ENCODE data around the gene GJB1. TPM values are rescaled to one million over a fixed set of nuclear protein-coding genes. Genes with fewer than 3 reads are reported as not detected.

The GJB1 gene
- total and polyA plus RNA-seq, 9 of the 15 experiments (the other 6 are each of a cell fraction or from before 2014, with no cell fraction given) = 0.11 TPM; not detected in 8

- BruUV-seq (replicated peaks) = no TSS peak
- no CpG with 5 or more reads among the region's 1 CpG for WGBS (ENCODE audit: insufficient coverage, low coverage, missing lambda C conversion rate)
- ChIA-PET CTCF (ENCODE audit: low intra/inter-chr PET ratio) (no interaction called here), POLR2A (no interaction called here)
- Histone ChIP-seq H3K4me2 (ENCODE audit: insufficient read depth, low read length) (no peak overlapping the region), H3K79me2 (ENCODE audit: control insufficient read depth, insufficient read depth, low read length) (no peaks in the 10 kb centered on the region), H3K27ac (ENCODE audit: extremely low read depth, low read depth, low read length) (no peak overlapping the region), H4K20me1 (replicated peaks; ENCODE audit: control insufficient read depth, insufficient read depth, low read length) (no peaks in the 10 kb centered on the region), H3K4me1 (replicated peaks in 1 of 2; ENCODE audit: control insufficient read depth in 2 of 2, insufficient read depth in 2 of 2, low read length in 2 of 2) (peaks cover 0 to 9% of the 10 kb centered on the region in 2 experiments; a peak in 2 of 5 replicates), H3K36me3 (ENCODE audit: control insufficient read depth, insufficient read depth, low read length) (no peaks in the 10 kb centered on the region), H3K9me1 (ENCODE audit: control insufficient read depth, insufficient read depth, low read length) (no peaks in the 10 kb centered on the region), H3K9ac (ENCODE audit: insufficient read depth in 1 of 2, low read depth in 2 of 2, low read length in 2 of 2) (no peak overlapping the region), H3K4me3 (no peak overlapping the region), H3K27me3 (ENCODE audit: control insufficient read depth in 2 of 2, insufficient read depth in 2 of 2, low read length in 2 of 2) (peaks cover 2 to 30% of the 10 kb centered on the region in 2 experiments; a peak in 4 of 5 replicates), H2AFZ (ENCODE audit: low read depth, low read length) (no peak overlapping the region), H3K9me3 (replicated peaks; ENCODE audit: control insufficient read depth, insufficient read depth, low read depth, low read length) (no peaks in the 10 kb centered on the region)
- in situ Hi-C loops (cut with MboI) (no loop called here), intact Hi-C loops (cut with micrococcal nuclease) (no loop called here)
- DNase-seq (ENCODE audit: extremely low read depth in 1 of 4, low spot score in 3 of 4) = no peak
- no peak for FAIRE-seq
- no peak for ATAC-seq
- no peak for TF ChIP-seq ZNF3 (CRISPR knock-in tag; IDR thresholded peaks at IDR 0.05)
- no peak for TF ChIP-seq ZBTB40 (IDR thresholded peaks at IDR 0.05)
- no peak for TF ChIP-seq ZBTB40 (CRISPR knock-in tag; IDR thresholded peaks at IDR 0.05)
- TF ChIP-seq KHSRP (IDR thresholded peaks at IDR 0.05) = no peak
- TF ChIP-seq ASH1L (IDR thresholded peaks at IDR 0.05; ENCODE audit: borderline replicate concordance, low read depth, partially characterized antibody) = no peak
- no peak for TF ChIP-seq E2F8 (IDR thresholded peaks at IDR 0.05; ENCODE audit: low read depth, partially characterized antibody)
- TF ChIP-seq KDM4B (IDR thresholded peaks at IDR 0.05; ENCODE audit: borderline replicate concordance in 2 of 2, low read depth in 1 of 2) = no peak
- TF ChIP-seq DLX4 (CRISPR knock-in tag; IDR thresholded peaks at IDR 0.05) = no peak
- TF ChIP-seq ZNF79 (CRISPR knock-in tag; IDR thresholded peaks at IDR 0.05; ENCODE audit: low read depth) = no peak
- no peak for TF ChIP-seq SIX5 (IDR thresholded peaks at IDR 0.05; ENCODE audit: borderline replicate concordance in 1 of 2, insufficient read depth in 1 of 2, low read depth in 1 of 2, low read length in 2 of 2)
Measured at GRCh38 chrX:71221145-71221544, 1.9 kb upstream of the GJB1 start.

All from K562 (cell line).